Right lobe of liver (tissue), 6 donors: ENCODE results near the gene ASTN1. TPM values are rescaled to one million over a fixed set of nuclear protein-coding genes. Genes with fewer than 3 reads are reported as not detected.

ENCODE experiments used
- ATAC-seq, 4 donors: fragments of 200-7000 bp; cut with Tn5 transposase; one replicate each; pipeline ENCODE4 v1.9.1; 2020; ENCODE audit warnings: mild to moderate bottlenecking in 4 of 4, moderate library complexity in 4 of 4
- DNase-seq, 3 donors: peaks; one replicate each; pipeline ENCODE4 v3.0.0-alpha.2; 2020
- H3K27ac ChIP-seq, 3 donors: fragments of 200-600 bp; one replicate each; pipeline ENCODE4 v1.8.0; 2022
- H3K27me3 ChIP-seq, 2 donors: fragments of 200-600 bp; one replicate each; pipeline ENCODE4 v1.8.0; 2022
- H3K36me3 ChIP-seq, 4 donors: fragments of 200-600 bp; sonication (generic) in 1 of 4; one replicate each; pipeline versions ENCODE4 v1.5.1 to v1.8.0; 2017 to 2022; ENCODE audit warnings: control low read depth in 1 of 4
- H3K4me1 ChIP-seq, 4 donors: fragments of 200-600 bp; sonication (generic) in 1 of 4; one replicate each; pipeline versions ENCODE4 v1.5.1 to v1.8.0; 2017 to 2022; ENCODE audit warnings: control low read depth in 1 of 4
- H3K4me3 ChIP-seq, 3 donors: fragments of 200-600 bp; one replicate each; pipeline ENCODE4 v1.8.0; 2022
- H3K9me3 ChIP-seq, 4 donors: fragments of 200-600 bp; sonication (generic) in 1 of 4; one replicate each; pipeline versions ENCODE4 v1.5.1 to v1.8.0; 2017 to 2022; ENCODE audit warnings: control low read depth in 1 of 4
- POLR2A ChIP-seq: fragments of 450-650 bp; IDR thresholded peaks from one replicate; pipeline ENCODE4 v1.6.1; 2017; ENCODE audit warnings: antibody characterized with exemption, mild to moderate bottlenecking
- WGBS: methylation state at CpG from one replicate; pipeline ENCODE4 v1.1.6; 2018; ENCODE audit warnings: low coverage, low lambda C conversion rate; ENCODE audit not compliant: insufficient coverage; ENCODE audit errors: missing lambda C conversion rate; 5-methylcytosine and 5-hydroxymethylcytosine counted together
- intact Hi-C, 2 donors: fragments of 100-400 bp; cut with DNase I; formaldehyde crosslinking; loops; one replicate each; pipeline versions ENCODE4 v1.11.2 to v1.14.1; 2022
- total RNA-seq, 6 experiments: library from RNA; depleted of rRNA in 2 of 6; stranded (reverse); fragments of >200 nt in 2 of 6; fragmentation: NEBNext Ultra II Directional in 3 of 6; extraction: Animal tissue kit (Norgen Biotek cat#: 25700) in 3 of 6; gene quantifications; one replicate each; pipeline versions ENCODE4 v1.1.0 to v1.2.4, GENCODE V29; 2016 to 2023
- TF ChIP-seq, protein P1 (sequence below), 4 donors: fragments of 200-600 bp in 3 of 4; fragments of 450-650 bp in 1 of 4; IDR thresholded peaks; one replicate each; pipeline versions ENCODE4 v1.5.1 to v1.8.0; 2016 to 2022; ENCODE audit warnings: antibody characterized with exemption in 4 of 4, mild to moderate bottlenecking in 2 of 4
- donor health status: DM: no; HTN: yes; CAD: no.
- donor health status: DM: no; HTN: no; CAD: no.
- donor health status: DM: no; HTN: no; CAD: no.
- donor health status: DM: no; HTN: yes; CAD: no.
- donor health status: DM: no; HTN: yes; CAD: no.

ASTN1 gene
- total RNA-seq, 6 experiments from 2014 or later = 0.06 to 0.78 (median 0.18) TPM

DNA sequence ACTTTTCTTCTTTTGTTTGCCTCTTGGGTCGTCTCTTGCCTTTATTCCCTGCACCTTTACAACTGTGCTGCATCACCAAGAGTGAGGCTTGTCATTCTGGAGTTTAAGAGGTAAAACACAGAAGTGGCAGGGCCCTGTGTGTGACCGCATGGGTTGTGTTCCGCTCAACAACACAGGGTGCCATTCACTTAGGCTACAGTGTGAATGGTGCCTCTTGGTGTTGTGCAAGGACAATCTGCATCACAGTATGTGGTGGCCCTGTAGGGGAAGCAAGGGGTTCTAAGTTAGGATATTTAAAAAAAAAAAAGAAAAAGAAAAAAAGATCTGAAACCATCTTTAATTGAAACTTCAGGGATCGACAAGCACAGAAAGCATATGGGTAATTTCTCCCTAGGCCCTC, 44.4 kb upstream of the ASTN1 start:
- WGBS = 60% methylated on average over 4 of the region's 4 CpGs
- H3K27ac ChIP-seq = peak overlapping the region in 1 of 3 donors; percentile 66
- ATAC-seq = no peak
- no peak overlapping the region for H3K4me3 ChIP-seq
- H3K9me3 ChIP-seq = no peaks in the 10 kb centered on the region
- H3K36me3 ChIP-seq = no peaks in the 10 kb centered on the region
- H3K4me1 ChIP-seq = peaks cover 0 to 28% (median 0%) of the 10 kb centered on the region in 4 donors
- TF ChIP-seq, protein P1, sequence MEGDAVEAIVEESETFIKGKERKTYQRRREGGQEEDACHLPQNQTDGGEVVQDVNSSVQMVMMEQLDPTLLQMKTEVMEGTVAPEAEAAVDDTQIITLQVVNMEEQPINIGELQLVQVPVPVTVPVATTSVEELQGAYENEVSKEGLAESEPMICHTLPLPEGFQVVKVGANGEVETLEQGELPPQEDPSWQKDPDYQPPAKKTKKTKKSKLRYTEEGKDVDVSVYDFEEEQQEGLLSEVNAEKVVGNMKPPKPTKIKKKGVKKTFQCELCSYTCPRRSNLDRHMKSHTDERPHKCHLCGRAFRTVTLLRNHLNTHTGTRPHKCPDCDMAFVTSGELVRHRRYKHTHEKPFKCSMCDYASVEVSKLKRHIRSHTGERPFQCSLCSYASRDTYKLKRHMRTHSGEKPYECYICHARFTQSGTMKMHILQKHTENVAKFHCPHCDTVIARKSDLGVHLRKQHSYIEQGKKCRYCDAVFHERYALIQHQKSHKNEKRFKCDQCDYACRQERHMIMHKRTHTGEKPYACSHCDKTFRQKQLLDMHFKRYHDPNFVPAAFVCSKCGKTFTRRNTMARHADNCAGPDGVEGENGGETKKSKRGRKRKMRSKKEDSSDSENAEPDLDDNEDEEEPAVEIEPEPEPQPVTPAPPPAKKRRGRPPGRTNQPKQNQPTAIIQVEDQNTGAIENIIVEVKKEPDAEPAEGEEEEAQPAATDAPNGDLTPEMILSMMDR (IDR thresholded peaks at IDR 0.05) = no peak
- no peak for TF ChIP-seq POLR2A
- no peak for DNase-seq
- intact Hi-C loops = no loop called here
- no peaks in the 10 kb centered on the region for H3K27me3 ChIP-seq

DNA sequence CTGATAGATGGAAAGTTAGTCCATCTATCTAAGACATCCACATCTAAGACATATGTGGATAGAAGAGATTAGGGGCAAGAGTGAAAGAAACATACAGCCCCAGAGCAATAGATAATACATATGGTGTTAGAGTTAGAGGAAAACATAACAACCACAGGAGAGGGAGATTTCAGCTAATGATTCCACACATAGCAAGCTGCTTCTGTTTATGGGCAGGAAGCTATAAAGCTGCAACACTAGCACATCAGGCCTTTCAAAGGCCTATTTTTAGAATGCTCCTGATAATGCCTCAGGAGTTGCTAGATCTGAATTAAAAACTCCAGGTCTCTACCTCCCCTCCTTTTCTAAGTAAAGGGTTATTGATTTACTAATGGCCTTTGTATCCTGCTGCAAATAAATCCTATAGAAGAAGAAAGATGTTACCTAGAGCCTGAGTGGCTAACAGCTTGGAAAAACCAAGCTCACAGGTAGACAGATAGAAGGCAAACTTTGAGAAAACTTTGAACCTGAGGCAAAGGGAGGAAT, 42.4 kb upstream of the ASTN1 start:
- ATAC-seq (no peak), DNase-seq (no peak)
- Histone ChIP-seq H3K4me1 (peaks cover 0 to 28% (median 0%) of the 10 kb centered on the region in 4 donors), H3K27me3 (no peaks in the 10 kb centered on the region), H3K27ac (no peak overlapping the region), H3K9me3 (no peaks in the 10 kb centered on the region), H3K36me3 (no peaks in the 10 kb centered on the region), H3K4me3 (no peak overlapping the region)
- TF ChIP-seq, protein P1 (IDR thresholded peaks at IDR 0.05) = no peak
- TF ChIP-seq POLR2A = no peak
- intact Hi-C loops = no loop called here

DNA sequence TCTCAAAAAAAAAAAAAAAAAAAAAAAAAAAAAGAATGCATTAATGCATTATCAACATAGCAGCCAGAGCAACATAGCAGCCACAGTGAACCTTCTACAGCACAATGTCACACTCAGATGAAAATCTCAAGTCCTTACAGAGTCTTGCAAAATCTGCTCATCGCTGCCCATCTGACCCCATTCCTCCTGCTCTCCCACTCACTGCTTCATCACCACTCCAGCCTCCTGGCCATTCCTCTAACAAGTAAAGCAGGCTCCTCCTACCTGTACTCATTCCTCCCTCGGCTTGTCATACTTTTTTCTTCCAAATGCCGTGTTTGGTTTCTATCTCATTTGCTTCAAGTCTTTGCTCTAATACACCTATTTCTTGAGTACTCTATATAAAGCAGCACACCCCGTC, 35.8 kb upstream of the ASTN1 start:
- Histone ChIP-seq H3K36me3 (no peaks in the 10 kb centered on the region), H3K27me3 (no peaks in the 10 kb centered on the region), H3K27ac (no peak overlapping the region), H3K4me1 (no peaks in the 10 kb centered on the region), H3K4me3 (no peak overlapping the region), H3K9me3 (no peaks in the 10 kb centered on the region)
- intact Hi-C loops = no loop called here
- TF ChIP-seq POLR2A = no peak
- TF ChIP-seq, protein P1 (IDR thresholded peaks at IDR 0.05) = no peak
- WGBS = 67% methylated on average over 3 of the region's 4 CpGs
- no peak for DNase-seq
- no peak for ATAC-seq

DNA sequence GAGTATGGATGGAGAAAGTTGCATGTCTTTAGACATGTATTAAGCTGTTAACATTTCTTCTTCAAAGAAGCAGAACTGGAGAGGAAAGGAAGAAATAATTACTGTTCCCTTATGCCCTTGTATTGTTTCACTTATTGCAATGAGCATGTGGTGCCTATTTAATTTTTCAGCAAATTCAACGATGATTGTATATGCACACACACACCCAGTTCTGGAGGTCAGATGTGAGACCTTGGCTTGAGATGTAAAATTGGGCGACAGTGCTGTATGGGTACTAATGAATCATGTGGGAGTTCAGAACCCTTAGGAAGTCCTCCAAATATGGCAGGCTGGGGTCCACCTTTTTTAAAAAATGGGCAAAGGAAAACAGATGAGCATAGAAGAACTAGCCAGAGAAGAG, 33.7 kb upstream of the ASTN1 start:
- Histone ChIP-seq H3K36me3 (no peaks in the 10 kb centered on the region), H3K27me3 (no peaks in the 10 kb centered on the region), H3K4me3 (no peak overlapping the region), H3K4me1 (no peaks in the 10 kb centered on the region), H3K27ac (no peak overlapping the region), H3K9me3 (no peaks in the 10 kb centered on the region)
- intact Hi-C loops = no loop called here
- 81% methylated on average over 2 of the region's 2 CpGs for WGBS
- DNase-seq = no peak
- TF ChIP-seq, protein P1 (IDR thresholded peaks at IDR 0.05) = no peak
- no peak for TF ChIP-seq POLR2A
- no peak for ATAC-seq
